ENCODE measurements around the gene RPS16.

The RPS16 gene

DNA sequence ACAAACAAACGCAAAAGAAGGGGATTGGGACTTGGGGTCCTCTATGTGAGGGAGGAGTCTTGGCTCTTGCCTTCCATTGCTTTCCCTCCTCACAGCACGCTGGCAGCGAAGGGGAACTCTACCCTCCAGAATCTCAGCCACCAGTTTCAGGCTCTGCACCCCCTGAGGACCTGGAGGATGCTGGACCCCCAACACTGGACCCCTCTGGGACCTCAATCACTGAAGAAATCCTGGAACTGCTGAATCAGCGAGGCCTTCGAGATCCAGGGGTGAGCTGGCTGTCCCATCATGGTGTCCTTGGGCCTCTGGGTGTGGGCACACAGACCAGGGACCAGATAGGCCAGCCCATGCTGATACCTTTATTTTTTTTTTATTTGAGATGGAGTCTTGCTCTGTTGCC, 13.7 kb downstream of the RPS16 start:
- DNase-seq (ENCODE audit: low spot score): no peak

DNA sequence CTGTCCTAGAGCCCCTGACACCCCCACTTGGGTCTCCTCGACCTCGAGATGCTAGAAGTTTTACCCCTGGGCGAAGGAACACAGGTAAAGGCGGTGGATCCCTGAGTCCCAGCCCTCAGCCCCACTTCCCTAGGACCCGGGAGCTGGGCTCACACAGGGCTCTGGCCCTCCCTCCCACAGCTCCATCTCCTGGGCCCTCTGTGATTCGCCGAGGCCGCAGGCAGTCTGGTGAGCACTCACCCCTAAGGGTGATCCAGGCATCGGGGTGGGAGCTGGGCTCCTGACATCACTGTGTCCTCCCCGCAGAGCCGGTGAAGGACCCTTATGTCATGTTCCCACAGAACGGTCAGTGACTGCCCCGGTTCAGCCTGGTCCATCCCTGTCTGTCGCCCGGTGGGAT, 15.0 kb downstream of the RPS16 start:
- DNase-seq (ENCODE audit: low spot score): no peak

GRCh38 chr19:39419003-39419402, 16.7 kb downstream of the RPS16 start:
- no peak for DNase-seq (ENCODE audit: low spot score)

- no peak for DNase-seq (ENCODE audit: low spot score)
These were observed 18.1 kb downstream of the RPS16 start for GRCh38 chr19:39417463-39418181.

- no peak for DNase-seq (ENCODE audit: low spot score)
These were observed 19.3 kb downstream of the RPS16 start for GRCh38 chr19:39416152-39417120.

DNA sequence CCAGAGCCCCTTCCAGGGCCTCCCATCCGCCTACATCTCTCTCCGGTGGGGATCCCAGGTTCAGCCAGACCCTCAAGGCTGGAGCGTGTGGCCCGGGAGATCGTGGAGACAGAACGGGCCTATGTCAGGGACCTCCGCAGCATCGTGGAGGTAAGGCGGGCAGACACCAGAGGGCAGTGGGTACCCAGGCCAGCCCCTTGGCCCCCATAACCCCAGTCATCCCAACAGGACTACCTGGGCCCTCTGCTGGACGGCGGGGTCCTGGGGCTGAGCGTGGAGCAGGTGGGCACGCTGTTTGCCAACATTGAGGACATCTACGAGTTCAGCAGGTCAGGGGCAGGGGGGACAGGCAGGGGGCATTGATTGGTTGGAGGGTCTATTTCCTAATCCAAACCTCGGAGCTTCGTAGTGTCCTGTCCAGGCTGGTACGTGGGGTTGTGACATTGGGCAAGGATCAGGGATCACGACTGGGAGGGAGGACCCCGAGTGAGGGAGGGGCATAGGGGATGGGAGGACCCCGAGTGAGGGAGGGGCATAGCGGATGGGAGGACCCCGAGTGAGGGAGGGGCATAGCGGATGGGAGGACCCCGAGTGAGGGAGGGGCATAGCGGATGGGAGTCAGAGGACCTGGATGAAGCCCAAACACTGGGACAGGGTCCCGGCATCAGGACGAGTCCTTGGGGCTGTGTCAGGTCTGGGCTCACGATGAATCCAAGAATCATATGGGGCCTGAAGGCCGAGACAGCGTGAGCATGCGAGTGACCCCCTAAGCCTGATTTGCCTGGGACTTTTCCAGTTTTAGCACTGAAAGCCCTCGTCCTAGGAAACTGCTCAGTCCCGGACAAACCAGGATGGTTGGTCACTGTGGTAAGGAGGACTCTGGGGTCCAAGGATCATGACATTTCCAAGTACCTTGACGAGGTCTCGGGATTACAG, 20.4 kb downstream of the RPS16 start:
- DNase-seq (ENCODE audit: low spot score): no peak

DNA sequence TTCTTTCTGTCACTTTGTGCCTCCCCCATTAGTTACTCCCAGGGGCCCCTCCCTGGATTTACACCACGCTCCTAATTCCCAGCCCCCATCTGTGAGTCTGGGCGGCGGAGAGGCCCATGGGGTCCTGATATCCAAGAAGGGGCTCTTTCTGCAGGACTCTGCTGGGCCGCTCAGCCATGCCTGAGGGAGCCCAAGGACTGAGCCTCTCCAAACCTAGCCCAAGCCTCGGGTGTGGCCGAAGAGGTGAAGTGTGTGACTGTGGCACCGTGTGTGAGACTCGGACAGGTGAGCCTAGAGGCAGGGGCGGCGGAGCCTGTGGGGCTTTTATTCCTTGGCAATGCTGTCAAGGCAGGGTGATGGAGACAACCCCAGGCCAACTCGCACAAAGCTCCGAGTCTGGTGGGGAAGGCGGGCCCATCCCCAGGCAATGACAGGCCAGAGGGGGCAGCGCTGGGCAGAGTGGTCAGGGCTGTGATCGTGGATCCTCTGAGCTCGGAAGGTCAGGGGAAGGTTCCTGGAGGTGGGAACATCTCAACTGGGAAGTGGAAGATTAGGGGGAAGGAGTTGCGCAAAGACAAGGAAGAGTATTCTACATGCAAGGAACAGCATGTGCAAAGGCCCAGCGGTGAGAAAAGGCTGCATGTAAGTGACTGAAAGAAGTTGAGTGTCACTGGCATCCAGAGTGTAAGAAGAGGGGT, 21.7 kb downstream of the RPS16 start:
- DNase-seq (ENCODE audit: low spot score): no peak

GRCh38 chr19:39413272-39413910, 22.4 kb downstream of the RPS16 start:
- peak; percentile 47 for DNase-seq (ENCODE audit: low spot score)

- no peak for DNase-seq (ENCODE audit: low spot score)
These were observed 22.9 kb downstream of the RPS16 start for GRCh38 chr19:39412867-39413271.

GRCh38 chr19:39412100-39412866, 23.5 kb downstream of the RPS16 start, which contains the start of gene PLEKHG2:
Gene PLEKHG2 (plus strand): TSS chr19:39412669. CDS start chr19:39414087, 1,418 bp downstream.
- DNase-seq (ENCODE audit: low spot score): peak; percentile 100

DNA sequence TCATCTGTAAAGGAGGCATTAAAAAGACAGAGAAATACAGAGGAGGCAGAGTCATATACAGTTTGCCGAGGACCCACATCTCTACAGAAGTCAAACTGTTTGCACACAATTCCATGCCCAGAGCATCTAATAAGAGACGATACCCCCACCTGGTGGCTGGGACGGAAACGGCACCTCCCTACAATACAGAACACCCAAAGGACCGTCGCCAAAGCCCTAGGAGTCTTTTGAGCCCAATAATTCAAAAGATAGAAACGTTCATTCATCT, 24.0 kb downstream of the RPS16 start:
- DNase-seq (ENCODE audit: low spot score): peak; percentile 96

GRCh38 chr19:39411081-39411831, 24.5 kb downstream of the RPS16 start:
- DNase-seq (ENCODE audit: low spot score): peak; percentile 87

DNA sequence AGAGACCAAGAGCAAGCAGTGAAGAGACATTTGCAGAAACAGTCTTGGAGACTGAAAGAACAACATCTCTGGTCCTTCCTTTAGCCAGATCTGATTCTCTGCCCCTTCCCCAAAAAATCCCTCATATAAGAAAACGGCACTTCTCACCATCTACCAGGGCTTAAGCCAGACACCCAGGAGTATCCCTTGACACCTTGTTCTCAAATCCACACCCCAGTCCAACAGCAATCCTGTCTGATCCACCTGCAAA, 25.0 kb downstream of the RPS16 start:
- DNase-seq (ENCODE audit: low spot score): no peak

GRCh38 chr19:39410017-39410830, 25.5 kb downstream of the RPS16 start:
- DNase-seq (ENCODE audit: low spot score): peak; percentile 54

DNA sequence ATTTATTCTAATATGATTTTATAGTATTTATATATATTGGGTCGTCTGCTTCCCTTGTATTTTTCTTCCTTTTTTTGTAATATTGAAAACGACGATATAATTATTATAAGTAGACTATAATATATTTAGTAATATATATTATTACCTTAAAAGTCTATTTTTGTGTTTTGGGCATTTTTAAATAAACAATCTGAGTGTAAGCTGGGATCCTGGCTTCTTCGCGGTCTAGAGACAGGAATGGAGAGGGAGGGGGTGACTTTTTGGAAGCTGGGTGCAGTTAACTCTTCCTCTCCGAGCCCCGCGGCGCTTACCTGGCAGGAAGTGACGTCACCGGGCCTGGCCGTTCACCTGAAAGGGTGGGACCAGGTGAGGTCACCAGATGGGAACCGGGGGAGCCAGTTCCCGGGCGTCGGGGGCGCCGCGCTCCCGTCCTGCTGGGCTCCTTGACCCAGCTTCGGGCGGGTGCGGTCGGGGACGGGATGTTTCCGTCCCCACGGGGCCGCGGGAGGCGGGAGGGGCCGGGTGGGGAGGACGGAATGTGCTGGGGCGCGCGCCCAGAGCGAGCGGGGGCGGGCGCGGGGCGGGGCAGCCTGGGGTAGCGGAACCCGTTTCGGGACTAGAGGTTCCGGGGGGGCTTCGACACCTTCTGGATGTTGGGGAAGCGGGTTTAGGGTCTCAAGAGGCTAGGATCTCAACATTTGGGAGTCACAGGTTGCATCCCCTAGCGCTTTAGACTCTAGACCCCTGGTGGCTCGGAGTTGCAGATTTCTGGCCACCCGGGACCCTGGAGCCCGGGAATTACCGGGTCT, 26.3 kb downstream of the RPS16 start:
- DNase-seq (ENCODE audit: low spot score): peak; percentile 99

- DNase-seq (ENCODE audit: low spot score): peak; percentile 58
These were observed 27.1 kb downstream of the RPS16 start for GRCh38 chr19:39408392-39409207.
